Uterus (tissue), 4 donors: Measurements from ENCODE around the gene IQCK. TPM values are rescaled to one million over a fixed set of nuclear protein-coding genes. Genes with fewer than 3 reads are reported as not detected.
A peak's percentile ranks its signal among the peaks of the same experiment; 100 is the strongest.

ENCODE experiments used
- DNase-seq, 2 donors: peaks; one replicate each; pipeline ENCODE4 v3.0.0-alpha.2; 2019 to 2020
- H3K27ac ChIP-seq, 2 donors: fragments of 200-600 bp; sonication (generic); 1 replicate in 1 of 2; 2 replicates in 1 of 2; pipeline ENCODE4 v1.5.1; 2016 to 2018
- H3K27me3 ChIP-seq, 2 donors: fragments of 200-600 bp; sonication (generic); one replicate each; pipeline ENCODE4 v1.5.1; 2018 to 2019; ENCODE audit warnings: control low read depth in 1 of 2
- H3K36me3 ChIP-seq, 2 donors: fragments of 200-600 bp; sonication (generic); one replicate each; pipeline ENCODE4 v1.5.1; 2019; ENCODE audit warnings: control low read depth in 1 of 2
- H3K4me1 ChIP-seq, 2 donors: fragments of 200-600 bp; sonication (generic); one replicate each; pipeline ENCODE4 v1.5.1; 2018 to 2019; ENCODE audit warnings: control low read depth in 1 of 2
- H3K4me3 ChIP-seq, 2 donors: fragments of 200-600 bp; sonication (generic); 1 replicate in 1 of 2; 2 replicates in 1 of 2; pipeline ENCODE4 v1.5.1; 2018 to 2019; ENCODE audit warnings: mild to moderate bottlenecking in 1 of 2
- H3K9me3 ChIP-seq, 2 donors: fragments of 200-600 bp; sonication (generic); one replicate each; pipeline ENCODE4 v1.5.1; 2019; ENCODE audit warnings: control low read depth in 1 of 2
- CTCF ChIP-seq, 4 experiments: fragments of 200-600 bp in 2 of 4; fragments of 450-650 bp in 2 of 4; sonication (generic) in 2 of 4; IDR thresholded peaks; one replicate each; pipeline ENCODE4 v1.5.1; 2016 to 2019; ENCODE audit warnings: antibody characterized with exemption in 4 of 4, mild to moderate bottlenecking in 2 of 4, moderate library complexity in 1 of 4
- POLR2A ChIP-seq, 2 donors: fragments of 450-650 bp; IDR thresholded peaks; one replicate each; pipeline ENCODE4 v1.6.1; 2016; ENCODE audit warnings: antibody characterized with exemption in 2 of 2, mild to moderate bottlenecking in 1 of 2, moderate library complexity in 1 of 2
- intact Hi-C: fragments of 100-400 bp; cut with DNase I; formaldehyde crosslinking; loops from one replicate; pipeline ENCODE4 v1.15.1; 2023; ENCODE audit warnings: low total_unique reads
- small RNA-seq: library from RNA; depleted of rRNA; stranded (forward); fragments of <200 nt; gene quantifications from one replicate; pipeline ENCODE3, GENCODE V24; 2016
- total RNA-seq, 4 donors: library from RNA; depleted of rRNA in 3 of 4; stranded (reverse); fragments of >200 nt in 3 of 4; gene quantifications; one replicate each; pipeline versions ENCODE4 v1.1.0 to v1.2.4, GENCODE V29; 2014 to 2023
- donor health status: DM: yes; HTN: yes; CAD: no.

IQCK gene
- total RNA-seq, 4 donors from 2014 or later: 14.7 to 27.2 (median 21.1) TPM

- Histone ChIP-seq H3K27ac (no peak overlapping the region), H3K4me1 (no peaks in the 10 kb centered on the region), H3K9me3 (no peaks in the 10 kb centered on the region), H3K4me3 (no peak overlapping the region), H3K27me3 (no peaks in the 10 kb centered on the region), H3K36me3 (no peaks in the 10 kb centered on the region)
- TF ChIP-seq CTCF (IDR thresholded peaks at IDR 0.05): peak; percentile 59 to 72 (median 64)
- TF ChIP-seq POLR2A (IDR thresholded peaks at IDR 0.05): no peak
- peak in 1 of 2 donors; percentile 60 for DNase-seq
- intact Hi-C loops: no loop called here
Observed at GRCh38 chr16:19898924-19899604, 181.0 kb downstream of the IQCK start.

- Histone ChIP-seq H3K9me3 (no peaks in the 10 kb centered on the region), H3K27me3 (no peaks in the 10 kb centered on the region), H3K4me3 (no peak overlapping the region), H3K36me3 (no peaks in the 10 kb centered on the region), H3K4me1 (no peaks in the 10 kb centered on the region), H3K27ac (no peak overlapping the region)
- intact Hi-C loops: no loop called here
- TF ChIP-seq POLR2A (IDR thresholded peaks at IDR 0.05): no peak
- no peak for TF ChIP-seq CTCF (IDR thresholded peaks at IDR 0.05)
- no peak for DNase-seq
Observed at GRCh38 chr16:19899605-19899955, 181.5 kb downstream of the IQCK start.

GRCh38 chr16:19901164-19901563, 183.1 kb downstream of the IQCK start:
- Histone ChIP-seq H3K9me3 (no peaks in the 10 kb centered on the region), H3K36me3 (no peaks in the 10 kb centered on the region), H3K4me1 (no peaks in the 10 kb centered on the region), H3K4me3 (no peak overlapping the region), H3K27ac (no peak overlapping the region), H3K27me3 (no peaks in the 10 kb centered on the region)
- no peak for DNase-seq
- intact Hi-C loops: loop anchor here (10.0 kb wide), 1 partner anchor 484 kb away; no protein-coding TSS in a partner anchor
- TF ChIP-seq POLR2A (IDR thresholded peaks at IDR 0.05) (no peak), CTCF (IDR thresholded peaks at IDR 0.05) (no peak)

- peak; percentile 59 to 60 for DNase-seq
- Histone ChIP-seq H3K36me3 (no peaks in the 10 kb centered on the region), H3K9me3 (no peaks in the 10 kb centered on the region), H3K27me3 (no peaks in the 10 kb centered on the region), H3K4me3 (no peak overlapping the region), H3K4me1 (no peaks in the 10 kb centered on the region), H3K27ac (no peak overlapping the region)
- intact Hi-C loops: loop anchor here (10.0 kb wide), 1 partner anchor 477 kb away; no protein-coding TSS in a partner anchor
- TF ChIP-seq POLR2A (IDR thresholded peaks at IDR 0.05): no peak
- TF ChIP-seq CTCF (IDR thresholded peaks at IDR 0.05): peak; percentile 81 to 89 (median 87)
Observed at GRCh38 chr16:19907161-19907992, 189.3 kb downstream of the IQCK start.

Small RNA genes lying within 50 kb of the gene (small RNA-seq; reads per million reads assigned to genes)
- not detected for gene LARP7P2

Other genes starting within 250 kb of the IQCK start
- 10 to 100 TPM; 12.9 to 43.9 (median 35.6) TPM for gene GDE1, start 196.2 kb upstream of the IQCK start, total RNA-seq
- 10 to 100 TPM in 3 of 4 donors, 1 to 10 TPM in 1; 5.1 to 52.7 (median 24.5) TPM for gene CCP110, start 194.3 kb upstream of the IQCK start, total RNA-seq
- 100 to 1,000 TPM in 2 of 4 donors, 10 to 100 TPM in 2; 34.8 to 110 (median 88.2) TPM for gene VPS35L, start 162.6 kb upstream of the IQCK start, total RNA-seq
- gene KNOP1, start within 50 bp of the IQCK start, total RNA-seq: 10 to 100 TPM in 2 of 4 donors, 1 to 10 TPM in 2; 1.5 to 20.5 (median 9.4) TPM
- 10 to 100 TPM; 16.5 to 53.0 (median 22.3) TPM for gene GPRC5B, start 166.6 kb downstream of the IQCK start, total RNA-seq